Stomach (tissue), 9 donors: ENCODE results near the gene NUBPL. TPM values are rescaled to one million over a fixed set of nuclear protein-coding genes. Genes with fewer than 3 reads are reported as not detected.

Experiments used
- DNase-seq, 2 donors: peaks; one replicate each; pipeline versions ENCODE4 v3.0.0 to v3.0.0-alpha.2; 2013 to 2019
- H3K27ac ChIP-seq, 5 donors: fragments of 200-600 bp in 4 of 5; sonication (generic) in 4 of 5; one replicate each; pipeline ENCODE4 v1.5.1; 2013 to 2019; ENCODE audit warnings: mild to moderate bottlenecking in 1 of 5, moderate library complexity in 1 of 5
- H3K27me3 ChIP-seq, 3 donors: fragments of 200-600 bp; sonication (generic); one replicate each; pipeline ENCODE4 v1.5.1; 2017 to 2019; ENCODE audit warnings: mixed run types in 1 of 3
- H3K36me3 ChIP-seq, 4 donors: fragments of 200-600 bp; sonication (generic); 1 replicate in 3 of 4; 2 replicates in 1 of 4; pipeline ENCODE4 v1.5.1; 2016 to 2019
- H3K4me1 ChIP-seq, 4 donors: fragments of 200-600 bp; sonication (generic); one replicate each; pipeline ENCODE4 v1.5.1; 2016 to 2019
- H3K4me3 ChIP-seq, 4 donors: fragments of 200-600 bp; sonication (generic) in 3 of 4; one replicate each; pipeline ENCODE4 v1.5.1; 2016 to 2019; ENCODE audit warnings: mild to moderate bottlenecking in 1 of 4
- H3K9me3 ChIP-seq, 4 donors: fragments of 200-600 bp; sonication (generic); one replicate each; pipeline ENCODE4 v1.5.1; 2016 to 2019
- EP300 ChIP-seq: sonication (generic); formaldehyde crosslinking; IDR thresholded peaks from one replicate; pipeline ENCODE4 v1.6.1; 2017; ENCODE audit warnings: antibody characterized with exemption
- POLR2A ChIP-seq, 4 donors: fragments of 450-650 bp; IDR thresholded peaks; one replicate each; pipeline ENCODE4 v1.6.1; 2016; ENCODE audit warnings: antibody characterized with exemption in 4 of 4, control low read depth in 2 of 4, mild to moderate bottlenecking in 1 of 4, moderate library complexity in 1 of 4
- POLR2AphosphoS5 ChIP-seq, 3 donors: sonication (generic); formaldehyde crosslinking; IDR thresholded peaks; one replicate each; pipeline ENCODE4 v1.6.1; 2016; ENCODE audit warnings: antibody characterized with exemption in 3 of 3
- WGBS, 5 donors: extraction: QIAGEN DNeasy Blood & Tissue Kit in 3 of 5; methylation state at CpG; one replicate each; pipeline versions ENCODE4 v1.1.5 to v1.1.7; 2013 to 2018; 5-methylcytosine and 5-hydroxymethylcytosine counted together
- intact Hi-C: fragments of 100-400 bp; cut with DNase I; formaldehyde crosslinking; loops from one replicate; pipeline ENCODE4 v1.15.1; 2023; ENCODE audit warnings: low total_unique reads
- polyA plus RNA-seq, 3 donors: library from polyadenylated mRNA; stranded (reverse); fragments of 200-250 nt; gene quantifications; one replicate each; pipeline ENCODE4 v1.2.3, GENCODE V29; 2013
- total RNA-seq, 5 donors: library from RNA; depleted of rRNA; stranded (reverse); fragments of >200 nt; gene quantifications; one replicate each; pipeline versions ENCODE4 v1.1.0 to v1.2.3, GENCODE V29; 2014 to 2016
- TF ChIP-seq, protein P1 (sequence below), 7 experiments: fragments of 450-650 bp in 4 of 7; fragments of 200-600 bp in 3 of 7; sonication (generic) in 3 of 7; IDR thresholded peaks; one replicate each; pipeline ENCODE4 v1.5.1; 2016 to 2019; ENCODE audit warnings: antibody characterized with exemption in 7 of 7, control low read depth in 2 of 7, mild to moderate bottlenecking in 1 of 7
- donor health status: healthy with polysubstance abuse.
- donor health status: Bipolar disorder and iron deficiency.
- donor health status: healthy.

Gene NUBPL
- total and polyA plus RNA-seq, 8 donors, result 0.58 to 25.7 (median 5.0) TPM

DNA sequence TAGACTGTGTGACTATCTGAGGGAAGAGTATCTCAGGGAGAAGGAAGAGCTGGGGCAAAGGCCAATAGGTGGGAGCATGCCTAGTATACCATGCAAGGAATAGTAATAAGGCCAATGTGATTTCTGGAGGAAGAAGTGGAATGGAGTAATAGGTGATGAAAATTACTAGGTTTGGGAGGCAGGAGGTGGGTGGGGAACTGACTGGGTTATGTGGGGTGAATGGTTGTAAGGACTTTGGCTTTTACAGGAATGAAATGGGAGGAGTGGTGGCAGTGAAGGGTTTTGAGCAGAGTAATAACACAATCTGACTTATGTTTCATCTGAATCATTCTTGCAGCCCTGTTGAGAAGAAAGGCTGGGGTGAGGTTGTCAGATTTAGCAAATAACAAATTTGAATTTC lies 30.9 kb downstream of the NUBPL start:
- H3K4me1 ChIP-seq, result no peaks in the 10 kb centered on the region
- TF ChIP-seq, protein P1, sequence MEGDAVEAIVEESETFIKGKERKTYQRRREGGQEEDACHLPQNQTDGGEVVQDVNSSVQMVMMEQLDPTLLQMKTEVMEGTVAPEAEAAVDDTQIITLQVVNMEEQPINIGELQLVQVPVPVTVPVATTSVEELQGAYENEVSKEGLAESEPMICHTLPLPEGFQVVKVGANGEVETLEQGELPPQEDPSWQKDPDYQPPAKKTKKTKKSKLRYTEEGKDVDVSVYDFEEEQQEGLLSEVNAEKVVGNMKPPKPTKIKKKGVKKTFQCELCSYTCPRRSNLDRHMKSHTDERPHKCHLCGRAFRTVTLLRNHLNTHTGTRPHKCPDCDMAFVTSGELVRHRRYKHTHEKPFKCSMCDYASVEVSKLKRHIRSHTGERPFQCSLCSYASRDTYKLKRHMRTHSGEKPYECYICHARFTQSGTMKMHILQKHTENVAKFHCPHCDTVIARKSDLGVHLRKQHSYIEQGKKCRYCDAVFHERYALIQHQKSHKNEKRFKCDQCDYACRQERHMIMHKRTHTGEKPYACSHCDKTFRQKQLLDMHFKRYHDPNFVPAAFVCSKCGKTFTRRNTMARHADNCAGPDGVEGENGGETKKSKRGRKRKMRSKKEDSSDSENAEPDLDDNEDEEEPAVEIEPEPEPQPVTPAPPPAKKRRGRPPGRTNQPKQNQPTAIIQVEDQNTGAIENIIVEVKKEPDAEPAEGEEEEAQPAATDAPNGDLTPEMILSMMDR (IDR thresholded peaks at IDR 0.05), result no peak
- TF ChIP-seq EP300, result no peak
- TF ChIP-seq POLR2AphosphoS5 (IDR thresholded peaks at IDR 0.05), result no peak
- TF ChIP-seq POLR2A (IDR thresholded peaks at IDR 0.05), result no peak
- H3K36me3 ChIP-seq, result no peaks in the 10 kb centered on the region
- intact Hi-C loops, result no loop called here
- H3K27me3 ChIP-seq, result no peaks in the 10 kb centered on the region
- H3K27ac ChIP-seq, result no peak overlapping the region
- H3K4me3 ChIP-seq, result no peak overlapping the region
- DNase-seq, result no peak
- no peaks in the 10 kb centered on the region for H3K9me3 ChIP-seq

DNA sequence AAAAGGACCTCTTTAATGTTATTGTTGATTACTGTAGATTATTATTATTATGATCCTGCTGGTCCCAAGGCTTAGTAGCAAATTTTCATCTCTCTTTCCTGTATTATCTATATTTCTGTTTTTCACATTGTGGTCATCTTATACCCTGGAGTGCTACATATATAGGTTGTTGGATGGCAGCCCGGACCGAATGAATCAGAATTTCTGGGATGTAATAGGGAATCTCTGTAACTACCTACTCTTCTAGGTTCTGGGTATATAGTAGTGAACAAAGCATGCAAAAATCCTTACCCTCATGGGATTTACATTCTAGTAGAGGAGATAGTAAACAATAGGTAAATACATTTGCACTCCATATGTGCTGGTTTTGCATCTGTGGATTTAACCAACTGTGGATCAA lies 31.4 kb downstream of the NUBPL start:
- H3K4me3 ChIP-seq, result no peak overlapping the region
- H3K27ac ChIP-seq, result no peak overlapping the region
- H3K27me3 ChIP-seq, result no peaks in the 10 kb centered on the region
- TF ChIP-seq, protein P1 (IDR thresholded peaks at IDR 0.05), result no peak
- no peak for TF ChIP-seq POLR2AphosphoS5 (IDR thresholded peaks at IDR 0.05)
- no peak for TF ChIP-seq EP300
- no peak for DNase-seq
- no peaks in the 10 kb centered on the region for H3K9me3 ChIP-seq
- WGBS, 5 donors, result 94 to 99% (median 97%) methylated on average over 2 of the region's 2 CpGs
- intact Hi-C loops, result no loop called here
- no peaks in the 10 kb centered on the region for H3K4me1 ChIP-seq
- no peaks in the 10 kb centered on the region for H3K36me3 ChIP-seq

DNA sequence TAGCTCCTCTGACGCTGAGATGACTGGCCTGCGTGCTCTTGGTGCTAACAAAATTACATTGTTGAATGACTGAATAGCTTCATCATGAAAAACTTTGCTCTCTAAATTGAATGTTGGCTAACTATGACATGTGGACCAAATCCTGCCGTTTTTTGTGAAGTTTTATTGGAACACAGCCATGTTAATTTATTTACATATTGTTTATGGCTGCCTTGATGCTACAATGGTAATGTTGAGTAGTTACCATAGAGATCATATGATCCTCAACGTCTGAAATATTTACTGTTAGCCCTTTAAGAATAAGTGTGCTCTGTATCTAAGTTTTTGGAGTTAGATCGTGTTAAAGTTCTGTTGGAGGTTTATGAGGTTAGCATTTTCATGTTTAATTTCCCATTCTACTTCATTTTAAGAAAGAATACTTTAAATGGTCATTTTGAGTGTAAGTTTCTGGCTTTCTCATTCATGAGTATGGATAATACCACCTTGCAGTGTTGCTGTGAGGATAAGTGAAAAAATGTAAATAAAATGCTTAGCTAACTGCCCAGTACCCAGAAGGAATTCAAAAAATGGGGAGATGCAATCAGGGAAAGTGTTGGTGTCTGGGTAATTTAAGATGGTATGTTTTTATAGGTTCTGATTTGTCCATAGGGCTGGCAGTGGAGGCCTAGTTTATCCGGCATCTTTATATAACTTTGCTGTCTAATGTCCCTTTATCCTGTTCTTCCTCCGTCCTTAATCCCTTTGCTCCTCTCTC lies 35.3 kb downstream of the NUBPL start:
- no peaks in the 10 kb centered on the region for H3K4me1 ChIP-seq
- no peak for DNase-seq
- no peaks in the 10 kb centered on the region for H3K27me3 ChIP-seq
- no peak overlapping the region for H3K27ac ChIP-seq
- H3K9me3 ChIP-seq, result peaks cover 0 to 4% (median 0%) of the 10 kb centered on the region in 4 donors
- peaks cover 0 to 18% (median 10%) of the 10 kb centered on the region in 4 donors for H3K36me3 ChIP-seq
- no peak overlapping the region for H3K4me3 ChIP-seq
- intact Hi-C loops, result no loop called here
- 78 to 85% (median 79%) methylated on average over 7 of the region's 7 CpGs for WGBS, 5 donors
- no peak for TF ChIP-seq POLR2AphosphoS5 (IDR thresholded peaks at IDR 0.05)
- TF ChIP-seq POLR2A (IDR thresholded peaks at IDR 0.05), result no peak
- TF ChIP-seq EP300, result no peak

DNA sequence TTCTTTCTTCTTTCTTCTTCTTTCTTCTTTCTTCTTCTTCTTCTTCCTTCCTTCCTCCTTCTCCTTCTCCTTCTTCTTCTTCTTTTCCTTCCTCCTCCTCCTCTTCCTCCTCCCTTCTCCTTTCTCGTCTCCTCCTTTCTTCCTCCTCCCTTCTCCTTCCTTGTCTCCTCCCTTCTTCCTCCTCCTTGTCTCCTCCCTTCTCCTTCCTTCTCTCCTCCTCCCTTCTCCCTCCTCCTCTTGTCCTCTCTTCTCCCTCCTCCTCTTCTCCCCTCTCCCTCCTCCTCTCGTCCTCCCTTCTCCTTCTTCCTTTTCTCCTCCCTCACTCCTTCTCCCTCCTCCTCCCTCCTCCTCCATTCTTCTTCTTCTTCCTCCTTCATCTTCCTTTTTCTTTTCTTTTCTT lies 44.5 kb downstream of the NUBPL start:
- intact Hi-C loops, result no loop called here
- Histone ChIP-seq H3K27me3 (no peaks in the 10 kb centered on the region), H3K4me1 (no peaks in the 10 kb centered on the region), H3K27ac (no peak overlapping the region), H3K4me3 (no peak overlapping the region), H3K9me3 (peaks cover 0 to 5% (median 0%) of the 10 kb centered on the region in 4 donors), H3K36me3 (peaks cover 0 to 17% (median 0%) of the 10 kb centered on the region in 4 donors)
- TF ChIP-seq POLR2AphosphoS5 (IDR thresholded peaks at IDR 0.05) (no peak), POLR2A (IDR thresholded peaks at IDR 0.05) (no peak), EP300 (no peak)
- TF ChIP-seq, protein P1 (IDR thresholded peaks at IDR 0.05), result no peak
- no peak for DNase-seq
- WGBS, 5 donors, result 89 to 97% (median 93%) methylated on average over 2 of the region's 2 CpGs
